Right cardiac atrium (tissue), 5 donors: ENCODE data around the gene PPP1R3D. TPM values are rescaled to one million over a fixed set of nuclear protein-coding genes. Genes with fewer than 3 reads are reported as not detected.

Experiments used
- ATAC-seq, 2 donors: fragments of 200-7000 bp; cut with Tn5 transposase; one replicate each; pipeline versions ENCODE4 v1.8.0 to v1.9.1; 2020; ENCODE audit warnings: moderate library complexity in 2 of 2, mild to moderate bottlenecking in 1 of 2
- DNase-seq, 3 donors: peaks; one replicate each; pipeline ENCODE4 v3.0.0-alpha.2; 2020
- H3K27ac ChIP-seq: one replicate; pipeline ENCODE4 v1.5.1; 2013; ENCODE audit warnings: mild to moderate bottlenecking, low read length, control low read depth, moderate library complexity
- H3K27me3 ChIP-seq: one replicate; pipeline ENCODE4 v1.6.1; 2013; ENCODE audit not compliant: control insufficient read depth, insufficient read depth
- H3K4me1 ChIP-seq: one replicate; pipeline ENCODE4 v1.6.1; 2013; ENCODE audit warnings: low read length; ENCODE audit not compliant: control insufficient read depth, insufficient read depth
- H3K4me3 ChIP-seq: one replicate; pipeline ENCODE4 v1.5.1; 2013; ENCODE audit warnings: low read length, control low read depth
- H3K9me3 ChIP-seq: one replicate; pipeline ENCODE4 v1.6.1; 2013; ENCODE audit warnings: low read length; ENCODE audit not compliant: control insufficient read depth
- WGBS: extraction: QIAGEN DNeasy Blood & Tissue Kit; methylation state at CpG from one replicate; pipeline ENCODE4 v1.1.7; 2013; 5-methylcytosine and 5-hydroxymethylcytosine counted together
- intact Hi-C, 4 donors: fragments of 100-400 bp; cut with DNase I; formaldehyde crosslinking; loops; one replicate each; pipeline versions ENCODE4 v1.11.0 to v1.14.0; 2022 to 2023
- polyA plus RNA-seq: library from polyadenylated mRNA; stranded (reverse); fragments of 200-250 nt; gene quantifications from one replicate; pipeline ENCODE4 v1.2.3, GENCODE V29; 2013
- total RNA-seq, 4 donors: library from RNA; stranded (reverse); fragmentation: NEBNext Ultra II Directional; extraction: Animal tissue kit (Norgen Biotek cat#: 25700); gene quantifications; one replicate each; pipeline ENCODE4 v1.2.1, GENCODE V29; 2021
- donor health status: healthy with polysubstance abuse.
- donor health status: DM: no; HTN: yes; CAD: no.
- donor health status: DM: no; HTN: no; CAD: no.
- donor health status: DM: no; HTN: yes; CAD: no; lungs with severe emphysema.
- donor health status: DM: yes; HTN: yes; CAD: no.

PPP1R3D gene
- total and polyA plus RNA-seq, 5 donors, result 4.9 to 12.2 (median 8.7) TPM

- WGBS, result 40% methylated on average over 4 of the region's 4 CpGs
- intact Hi-C loops, result no loop called here
- Histone ChIP-seq H3K9me3 (no peaks in the 10 kb centered on the region), H3K4me3 (no peak overlapping the region), H3K27ac (no peak overlapping the region), H3K4me1 (peaks cover 5% of the 10 kb centered on the region), H3K27me3 (no peaks in the 10 kb centered on the region)
- DNase-seq (no peak), ATAC-seq (no peak)
Observed at GRCh38 chr20:59936409-59936808, 3.7 kb downstream of the PPP1R3D start.

- WGBS, result 88% methylated on average over 8 of the region's 8 CpGs
- H3K9me3 ChIP-seq, result no peaks in the 10 kb centered on the region
- ATAC-seq (no peak), DNase-seq (no peak)
- no peak overlapping the region for H3K4me3 ChIP-seq
- peaks cover 5% of the 10 kb centered on the region for H3K4me1 ChIP-seq
- H3K27ac ChIP-seq, result no peak overlapping the region
- no peaks in the 10 kb centered on the region for H3K27me3 ChIP-seq
- intact Hi-C loops, result no loop called here
Observed at GRCh38 chr20:59935457-59936185, 4.5 kb downstream of the PPP1R3D start.

GRCh38 chr20:59933849-59934585 lies 6.1 kb downstream of the PPP1R3D start:
- peak overlapping the region; percentile 75 for H3K27ac ChIP-seq
- intact Hi-C loops, result no loop called here
- WGBS, result 2% methylated on average over 59 of the region's 59 CpGs
- peak; percentile 93 to 95 for ATAC-seq
- peak; percentile 78 to 94 (median 94) for DNase-seq
- H3K27me3 ChIP-seq, result no peaks in the 10 kb centered on the region
- H3K9me3 ChIP-seq, result no peaks in the 10 kb centered on the region
- peaks cover under 1% of the 10 kb centered on the region for H3K4me1 ChIP-seq
- peak overlapping the region; percentile 67 for H3K4me3 ChIP-seq

- DNase-seq, result peak; percentile 72 to 88 (median 85)
- 22% methylated on average over 65 of the region's 65 CpGs for WGBS
- intact Hi-C loops, result no loop called here
- no peaks in the 10 kb centered on the region for H3K27me3 ChIP-seq
- peak; percentile 80 to 92 for ATAC-seq
- peak within 1 kb of the TSS; percentile 75 for H3K27ac ChIP-seq
- H3K9me3 ChIP-seq, result no peaks in the 10 kb centered on the region
- no peaks in the 10 kb centered on the region for H3K4me1 ChIP-seq
- peak within 1 kb of the TSS; percentile 67 for H3K4me3 ChIP-seq
Observed at GRCh38 chr20:59933296-59933848, 6.7 kb downstream of the PPP1R3D start, which contains the start of gene SYCP2. Gene SYCP2 (minus strand): TSS chr20:59933637. CDS start chr20:59922413, 11,224 bp downstream.

GRCh38 chr20:59932616-59933295 lies 7.3 kb downstream of the PPP1R3D start:
- Histone ChIP-seq H3K27ac (no peak overlapping the region), H3K27me3 (no peaks in the 10 kb centered on the region), H3K4me3 (peak overlapping the region; percentile 67), H3K9me3 (no peaks in the 10 kb centered on the region), H3K4me1 (no peaks in the 10 kb centered on the region)
- intact Hi-C loops, result no loop called here
- DNase-seq (peak; percentile 18 to 57 (median 45)), ATAC-seq (peak in 1 of 2 donors; percentile 4)
- WGBS, result 82% methylated on average over 72 of the region's 72 CpGs

GRCh38 chr20:59931511-59932312 lies 8.4 kb downstream of the PPP1R3D start:
- WGBS, result 88% methylated on average over 9 of the region's 9 CpGs
- intact Hi-C loops, result no loop called here
- no peaks in the 10 kb centered on the region for H3K9me3 ChIP-seq
- H3K4me1 ChIP-seq, result no peaks in the 10 kb centered on the region
- H3K27me3 ChIP-seq, result no peaks in the 10 kb centered on the region
- no peak for DNase-seq
- ATAC-seq, result no peak
- H3K4me3 ChIP-seq, result no peak overlapping the region
- H3K27ac ChIP-seq, result no peak overlapping the region

- DNase-seq, result no peak
- Histone ChIP-seq H3K4me1 (no peaks in the 10 kb centered on the region), H3K4me3 (no peak overlapping the region), H3K9me3 (no peaks in the 10 kb centered on the region), H3K27me3 (no peaks in the 10 kb centered on the region), H3K27ac (no peak overlapping the region)
- intact Hi-C loops, result no loop called here
- ATAC-seq, result no peak
Observed at GRCh38 chr20:59925899-59926298, 14.2 kb downstream of the PPP1R3D start.

- ATAC-seq (no peak), DNase-seq (no peak)
- Histone ChIP-seq H3K4me3 (no peak overlapping the region), H3K27me3 (no peaks in the 10 kb centered on the region), H3K4me1 (no peaks in the 10 kb centered on the region), H3K9me3 (no peaks in the 10 kb centered on the region), H3K27ac (no peak overlapping the region)
- intact Hi-C loops, result no loop called here
- 93% methylated on average over 1 of the region's 1 CpG for WGBS
Observed at GRCh38 chr20:59925359-59925758, 14.7 kb downstream of the PPP1R3D start.

- no peak for ATAC-seq
- DNase-seq, result no peak
- Histone ChIP-seq H3K9me3 (no peaks in the 10 kb centered on the region), H3K4me1 (no peaks in the 10 kb centered on the region), H3K4me3 (no peak overlapping the region), H3K27me3 (no peaks in the 10 kb centered on the region), H3K27ac (no peak overlapping the region)
- 91% methylated on average over 1 of the region's 1 CpG for WGBS
- intact Hi-C loops, result no loop called here
Observed at GRCh38 chr20:59923514-59923913, 16.6 kb downstream of the PPP1R3D start.

- H3K27me3 ChIP-seq, result no peaks in the 10 kb centered on the region
- no peak for ATAC-seq
- no peaks in the 10 kb centered on the region for H3K4me1 ChIP-seq
- intact Hi-C loops, result no loop called here
- no peak for DNase-seq
- no peaks in the 10 kb centered on the region for H3K9me3 ChIP-seq
- H3K4me3 ChIP-seq, result no peak overlapping the region
- H3K27ac ChIP-seq, result no peak overlapping the region
Observed at GRCh38 chr20:59920944-59921343, 19.2 kb downstream of the PPP1R3D start.
